Activated CD4-positive, CD25-positive, alpha-beta regulatory T cell treated with anti-CD3 and anti-CD28 coated beads, Interleukin-2, amount 50 U/mL, for 24 hours (primary cell): ENCODE data around the gene TMTC1.

Experiments used
- ATAC-seq, 2 donors: fragments of 150-1000 bp; cut with Tn5 transposase; one replicate each; pipeline ENCODE4 v1.10.0; 2021; ENCODE audit warnings: mild to moderate bottlenecking in 1 of 2, moderate library complexity in 1 of 2

The TMTC1 gene

DNA sequence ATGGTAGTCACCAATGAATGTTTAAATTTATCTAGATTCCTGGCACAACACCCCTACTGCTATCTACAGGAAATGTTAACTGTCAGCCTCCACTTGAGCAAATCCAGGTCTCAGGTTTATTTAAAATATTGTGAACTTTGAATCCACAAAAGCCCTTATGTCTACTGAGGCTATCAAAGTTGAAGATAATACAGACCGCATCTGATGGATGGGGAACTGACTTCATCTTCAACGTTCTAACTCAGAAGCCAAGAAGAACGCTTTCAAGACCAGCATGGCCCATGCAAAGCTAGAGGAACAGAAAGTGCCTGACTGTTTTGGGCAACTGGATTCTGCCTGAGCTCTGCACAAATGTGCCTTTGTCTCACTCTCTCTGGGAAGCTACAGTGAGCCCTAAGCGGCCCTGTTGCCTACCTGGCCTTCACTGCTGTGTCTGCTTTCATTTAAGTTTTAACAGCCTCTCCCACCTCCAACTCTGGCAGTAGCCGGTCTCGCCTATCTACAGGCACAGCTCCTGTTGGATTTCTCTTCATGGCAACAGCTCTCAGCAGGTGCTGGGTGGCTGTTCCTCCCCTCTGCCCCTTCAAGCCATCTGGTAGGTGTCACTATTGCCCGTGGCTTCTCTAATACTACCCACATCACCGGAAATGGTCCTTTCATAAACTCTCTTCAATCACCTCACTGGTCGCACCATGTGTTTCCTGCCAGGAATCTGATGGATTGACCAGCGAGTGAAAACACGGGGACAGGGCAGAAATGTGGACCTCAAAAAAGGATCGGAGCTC, 174.1 kb downstream of the TMTC1 start:
- ATAC-seq: no peak

DNA sequence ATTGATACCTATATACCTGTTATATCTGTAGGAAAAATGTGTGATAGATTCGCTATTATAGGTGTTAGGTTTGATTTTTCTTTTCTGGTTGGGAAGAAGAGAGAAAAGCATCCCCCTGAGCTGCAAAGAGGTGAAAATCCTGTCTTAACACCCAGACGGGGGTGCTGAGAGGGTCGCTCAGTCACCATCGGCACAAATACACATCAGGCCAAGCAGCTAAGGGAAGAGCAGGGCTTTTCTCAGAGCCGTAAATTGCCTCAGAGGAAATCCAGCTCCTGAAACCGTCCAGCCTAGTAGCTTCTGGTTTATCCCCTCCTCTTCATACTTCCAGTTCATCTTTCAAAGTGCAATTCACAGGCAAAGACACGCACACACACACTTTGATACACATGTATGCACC, 175.2 kb downstream of the TMTC1 start:
- no peak for ATAC-seq

- no peak for ATAC-seq
Observed at GRCh38 chr12:29599381-29599780, 184.4 kb downstream of the TMTC1 start.

- ATAC-seq: no peak
Observed at GRCh38 chr12:29595071-29595755, 188.5 kb downstream of the TMTC1 start.

GRCh38 chr12:29593001-29593400, 190.7 kb downstream of the TMTC1 start:
- ATAC-seq: no peak

DNA sequence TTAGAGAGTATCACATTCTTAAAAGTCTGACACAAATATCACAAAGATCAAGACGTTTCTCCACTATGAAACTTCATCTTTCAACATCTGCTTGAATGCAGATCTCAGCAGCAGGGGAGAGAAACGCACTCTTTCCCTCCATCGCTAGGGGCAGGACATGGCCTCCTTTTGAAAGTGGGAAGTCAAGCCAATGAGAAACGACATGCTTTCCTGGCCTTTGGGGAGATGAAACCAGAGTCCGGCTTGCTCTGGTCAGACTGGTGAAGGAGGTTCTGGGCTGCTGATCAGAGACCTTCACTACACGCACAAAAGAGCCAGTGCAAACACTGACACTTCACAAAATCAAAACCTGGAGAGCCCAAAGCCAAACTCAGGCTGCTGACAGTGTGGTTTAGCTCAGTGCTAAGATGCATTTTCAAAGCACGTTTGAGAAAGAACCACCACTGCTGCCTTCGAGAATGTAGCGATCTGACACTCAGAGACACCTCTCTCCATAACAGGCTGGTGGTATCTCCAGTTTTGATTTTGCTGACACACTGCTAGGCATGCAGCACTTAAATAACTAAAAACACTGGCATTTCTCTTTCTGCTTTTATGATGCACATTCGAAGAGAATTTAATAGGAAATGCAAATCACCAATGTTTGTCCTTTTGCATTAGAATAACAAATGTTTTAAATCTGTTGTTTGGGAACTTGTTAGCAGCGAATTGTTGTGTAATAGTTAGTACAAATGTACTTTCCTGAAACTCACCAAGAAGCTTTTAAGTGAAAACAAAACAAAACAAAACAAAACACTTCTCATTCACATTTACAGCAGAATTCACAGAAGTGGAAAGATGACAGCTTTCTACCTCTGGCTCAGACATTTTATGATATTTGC, 192.4 kb downstream of the TMTC1 start:
- ATAC-seq: no peak

DNA sequence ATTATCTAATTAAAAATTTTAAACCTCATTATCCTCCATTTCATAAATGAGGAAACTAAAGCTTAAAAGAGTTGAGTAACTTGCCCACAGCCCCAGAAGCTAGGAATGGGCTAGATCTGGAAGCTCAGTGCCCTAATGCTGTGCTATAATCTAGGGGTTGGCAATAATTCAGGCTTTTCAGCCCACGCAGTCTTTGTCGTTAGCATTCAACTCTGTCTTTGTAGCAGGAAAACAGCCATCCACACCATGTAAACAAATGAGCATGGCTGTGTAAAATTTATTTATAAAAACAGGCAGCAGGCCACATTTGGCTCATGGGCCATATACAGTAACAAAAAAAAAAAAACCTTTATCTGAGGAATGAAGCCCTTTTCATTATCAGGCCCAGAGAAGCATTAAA, 193.9 kb downstream of the TMTC1 start:
- ATAC-seq: no peak

DNA sequence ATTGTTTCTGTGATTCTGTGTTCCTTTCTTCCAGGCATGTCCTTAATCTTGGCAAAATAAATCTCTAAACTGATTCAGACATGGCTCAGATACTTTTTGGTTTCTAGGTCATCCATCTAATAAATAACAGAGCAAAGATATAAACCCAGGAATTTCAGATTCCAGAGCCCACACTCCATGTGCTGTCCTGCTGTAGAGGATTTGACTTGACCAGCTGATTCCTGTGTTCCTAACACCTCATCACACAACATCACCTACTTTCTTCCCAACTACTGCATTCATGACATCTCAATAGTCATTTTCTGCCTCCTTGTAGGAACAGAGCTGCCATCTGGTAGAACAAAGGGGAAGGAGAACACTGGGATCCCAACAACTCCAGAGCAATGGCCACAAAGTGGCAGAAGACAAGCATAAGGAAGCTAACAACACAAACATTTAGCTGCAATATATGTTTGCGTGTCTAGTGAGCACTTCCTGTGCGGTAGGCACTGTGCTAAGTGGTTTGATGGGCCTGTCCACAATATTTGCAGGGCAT, 194.4 kb downstream of the TMTC1 start:
- ATAC-seq: no peak

GRCh38 chr12:29582677-29583272, 201.0 kb downstream of the TMTC1 start:
- ATAC-seq: no peak

GRCh38 chr12:29582146-29582545, 201.6 kb downstream of the TMTC1 start:
- ATAC-seq: no peak

DNA sequence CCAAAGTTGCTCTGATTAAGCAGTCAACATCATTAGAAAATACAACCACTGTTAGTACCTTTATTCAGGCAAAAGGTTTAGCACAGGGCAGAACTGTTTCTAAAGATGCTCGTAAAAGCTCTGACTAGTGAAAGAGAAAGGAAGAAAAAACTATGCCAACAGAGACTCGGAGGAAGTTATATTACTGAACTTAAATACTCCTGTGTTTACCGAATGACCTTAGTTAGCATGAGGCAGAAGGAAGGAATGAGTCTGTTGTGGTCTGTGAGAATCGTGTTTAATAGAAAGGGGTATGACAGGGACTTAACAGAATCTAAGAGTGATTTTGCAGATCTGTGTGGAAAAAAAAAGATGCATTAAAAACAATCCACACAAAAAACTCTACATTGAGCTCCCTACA, 202.1 kb downstream of the TMTC1 start:
- no peak for ATAC-seq

- ATAC-seq: no peak
Observed at GRCh38 chr12:29580971-29581370, 202.8 kb downstream of the TMTC1 start.

DNA sequence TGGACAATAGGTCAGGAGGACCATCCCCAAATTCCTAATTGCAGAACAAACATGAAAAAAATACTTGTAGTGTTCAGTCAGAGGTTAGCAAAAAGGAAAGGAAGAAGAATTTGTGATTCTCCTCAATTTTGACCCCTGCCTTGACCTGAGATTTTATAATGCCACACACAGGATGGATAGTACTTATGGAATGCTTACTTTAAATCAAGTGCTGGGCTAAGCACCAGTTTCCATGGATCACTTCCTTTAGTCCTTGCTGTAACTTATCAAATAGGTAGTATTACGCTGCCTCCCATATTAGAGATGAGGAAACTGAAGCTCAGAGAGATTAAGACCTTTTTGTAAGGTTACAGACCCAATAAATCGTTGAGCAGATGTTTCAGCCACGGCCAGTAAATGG, 205.0 kb downstream of the TMTC1 start:
- ATAC-seq: no peak

DNA sequence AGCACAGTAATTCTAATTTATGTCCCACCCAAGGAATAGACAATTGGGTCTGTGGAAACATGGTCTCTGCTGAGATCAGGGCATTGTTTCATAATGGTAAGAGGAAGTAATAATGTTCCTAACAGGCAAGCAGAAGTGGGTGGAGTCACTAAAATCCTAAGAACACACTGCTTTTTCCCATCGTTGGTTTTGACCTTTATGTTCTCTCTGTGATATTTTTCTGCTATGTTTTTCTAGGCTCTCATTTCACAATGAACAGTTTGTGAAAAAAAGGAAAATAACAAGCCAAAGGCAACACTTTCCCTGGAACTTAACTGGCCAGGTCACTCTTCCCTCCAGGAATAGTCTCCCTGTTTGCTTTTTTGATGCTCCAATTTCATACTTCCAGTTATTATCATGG, 205.7 kb downstream of the TMTC1 start:
- ATAC-seq: no peak

- ATAC-seq: no peak
Observed at GRCh38 chr12:29574500-29574899, 209.2 kb downstream of the TMTC1 start.

GRCh38 chr12:29572938-29573337, 210.8 kb downstream of the TMTC1 start:
- no peak for ATAC-seq

DNA sequence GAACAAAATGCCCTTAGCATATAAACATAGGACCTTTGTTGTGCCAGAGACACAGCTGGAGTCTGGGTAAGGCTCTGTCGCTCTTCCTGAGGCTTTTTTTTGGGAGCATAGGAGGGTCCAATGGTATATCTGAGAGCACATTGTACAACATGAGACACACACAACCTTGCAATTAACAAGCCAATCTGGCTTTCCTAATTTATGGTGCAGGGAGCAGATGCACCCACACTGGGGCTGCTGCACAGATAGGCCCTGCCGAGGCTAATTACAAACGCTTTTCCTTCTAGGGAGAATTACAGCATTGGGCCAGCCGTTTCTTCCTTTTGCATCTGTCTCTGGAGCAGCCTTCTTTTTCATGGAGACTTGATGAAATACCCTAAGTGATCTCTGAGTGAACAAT, 211.3 kb downstream of the TMTC1 start:
- ATAC-seq: no peak

DNA sequence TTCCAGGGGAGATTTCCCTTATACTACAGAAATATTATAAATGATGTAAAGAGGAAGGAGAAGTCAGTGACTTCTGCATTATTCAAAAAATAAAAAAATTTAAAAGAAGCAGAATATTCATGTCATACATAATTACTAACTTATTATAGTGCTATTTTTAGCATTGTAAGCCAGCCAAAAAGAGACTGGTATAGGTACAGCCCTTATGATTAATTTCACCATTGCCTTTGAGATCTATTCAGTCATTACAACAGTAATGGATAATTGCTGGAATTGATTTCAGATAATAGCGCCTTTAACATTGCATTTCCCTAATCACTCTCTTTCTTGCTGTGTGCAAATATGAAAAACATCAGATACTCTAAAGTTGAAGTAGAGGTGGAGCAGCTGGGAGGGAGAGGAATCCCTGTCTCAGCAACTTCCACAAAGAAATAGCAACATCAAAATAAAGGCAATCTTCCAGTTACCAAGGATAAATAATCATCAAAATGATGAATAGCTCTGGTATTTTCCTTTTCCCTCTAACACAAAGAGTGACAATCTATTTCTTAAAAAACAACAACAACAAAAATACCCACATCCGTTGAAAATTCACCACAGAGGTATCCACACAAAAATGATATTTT, 214.5 kb downstream of the TMTC1 start:
- ATAC-seq: no peak

- no peak for ATAC-seq
Observed at GRCh38 chr12:29566441-29566840, 217.3 kb downstream of the TMTC1 start.

- ATAC-seq: no peak
Observed at GRCh38 chr12:29565727-29566126, 218.0 kb downstream of the TMTC1 start.

- no peak for ATAC-seq
Observed at GRCh38 chr12:29564925-29565324, 218.8 kb downstream of the TMTC1 start.

DNA sequence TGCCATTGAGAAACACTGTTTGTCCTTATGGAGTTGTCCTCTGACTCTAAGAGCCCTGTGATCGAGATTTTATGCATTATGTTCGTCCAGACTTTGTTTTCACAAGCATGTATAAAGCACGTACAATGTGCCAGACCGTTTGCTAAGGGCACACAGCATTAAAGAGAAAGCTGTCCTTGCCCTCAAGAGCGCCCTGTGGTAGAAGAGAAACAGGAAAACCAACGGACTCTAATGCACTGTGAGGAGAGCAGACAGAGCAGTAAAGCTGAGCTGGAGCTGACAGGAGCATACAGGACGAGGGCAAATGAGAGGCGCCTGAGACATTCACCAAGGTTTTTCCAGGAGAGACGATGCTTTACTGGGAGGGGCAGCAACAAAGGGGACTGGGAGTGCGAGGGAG, 220.1 kb downstream of the TMTC1 start:
- ATAC-seq: no peak
